ENCODE measurements around the gene STIM1. TPM values are rescaled to one million over a fixed set of nuclear protein-coding genes. Genes with fewer than 3 reads are reported as not detected.
"Not testable (repeated sequence)": the region's sequence is repeated elsewhere in the genome, so short reads cannot be mapped to it uniquely, and the experiment has no call there.

STIM1 gene
- total RNA-seq, 2 experiments from 2014 or later, result 111 to 113 TPM

- Mint-ChIP-seq H3K36me3 (ENCODE audit: low read depth) (peaks cover 47% of the 10 kb centered on the region), H3K4me1 (no peaks in the 10 kb centered on the region), H3K4me3 (no peak overlapping the region), H3K27ac (no peak overlapping the region), H3K27me3 (no peaks in the 10 kb centered on the region), H3K9me3 (peaks cover 9% of the 10 kb centered on the region)
- CTCF ChIA-PET, result no interaction called here
- no peak for DNase-seq
- POLR2A ChIA-PET, result no interaction called here
Observed at GRCh38 chr11:4030197-4030596, 174.7 kb downstream of the STIM1 start.

GRCh38 chr11:4032097-4032496 is 176.6 kb downstream of the STIM1 start:
- POLR2A ChIA-PET, result no interaction called here
- Mint-ChIP-seq H3K27me3 (no peaks in the 10 kb centered on the region), H3K4me1 (peaks cover 7% of the 10 kb centered on the region), H3K4me3 (no peak overlapping the region), H3K27ac (no peak overlapping the region), H3K36me3 (ENCODE audit: low read depth) (peaks cover 43% of the 10 kb centered on the region), H3K9me3 (peaks cover 14% of the 10 kb centered on the region)
- no peak for DNase-seq
- CTCF ChIA-PET, result no interaction called here

GRCh38 chr11:4035985-4036384 is 180.5 kb downstream of the STIM1 start:
- Mint-ChIP-seq H3K4me1 (peaks cover 10% of the 10 kb centered on the region), H3K27me3 (no peaks in the 10 kb centered on the region), H3K9me3 (peaks cover 15% of the 10 kb centered on the region), H3K36me3 (ENCODE audit: low read depth) (peaks cover 40% of the 10 kb centered on the region), H3K4me3 (no peak overlapping the region), H3K27ac (no peak overlapping the region)
- ChIA-PET POLR2A (interaction anchor here (1.0 kb wide), 1 partner anchor 180 kb away, joined by 3 read pairs; the partner anchor contains the start of gene STIM1), CTCF (interaction anchor here (0.6 to 0.7 kb wide), 2 partner anchors 21 to 181 kb away, joined by 3 to 5 read pairs; partner anchors contain the start of gene STIM1)
- DNase-seq, result no peak

- peaks cover 9% of the 10 kb centered on the region for H3K9me3 Mint-ChIP-seq
- no peak overlapping the region for H3K27ac Mint-ChIP-seq
- H3K36me3 Mint-ChIP-seq (ENCODE audit: low read depth), result peaks cover 35% of the 10 kb centered on the region
- no peak for DNase-seq
- H3K27me3 Mint-ChIP-seq, result no peaks in the 10 kb centered on the region
- H3K4me1 Mint-ChIP-seq, result peaks cover 10% of the 10 kb centered on the region
- ChIA-PET POLR2A (interaction anchor here (1.4 kb wide), 1 partner anchor 200 kb away, joined by 5 read pairs; no protein-coding TSS in a partner anchor), CTCF (interaction anchor here (1.2 kb wide), 1 partner anchor 34 kb away, joined by 6 read pairs; no protein-coding TSS in a partner anchor)
- no peak overlapping the region for H3K4me3 Mint-ChIP-seq
Observed at GRCh38 chr11:4039011-4039410, 183.5 kb downstream of the STIM1 start.

GRCh38 chr11:4040461-4040860 is 185.0 kb downstream of the STIM1 start:
- CTCF ChIA-PET, result interaction anchor here (0.9 kb wide), 1 partner anchor 174 kb away, joined by 3 read pairs; no protein-coding TSS in a partner anchor
- H3K9me3 Mint-ChIP-seq, result peaks cover 9% of the 10 kb centered on the region
- peaks cover 26% of the 10 kb centered on the region for H3K36me3 Mint-ChIP-seq (ENCODE audit: low read depth)
- H3K4me1 Mint-ChIP-seq, result peaks cover 13% of the 10 kb centered on the region
- H3K4me3 Mint-ChIP-seq, result no peak overlapping the region
- H3K27me3 Mint-ChIP-seq, result no peaks in the 10 kb centered on the region
- H3K27ac Mint-ChIP-seq, result no peak overlapping the region
- POLR2A ChIA-PET, result no interaction called here
- DNase-seq, result no peak

GRCh38 chr11:4041731-4042391 is 186.4 kb downstream of the STIM1 start:
- no peak for DNase-seq
- POLR2A ChIA-PET, result no interaction called here
- H3K27ac Mint-ChIP-seq, result no peak overlapping the region
- H3K9me3 Mint-ChIP-seq, result peaks cover 2% of the 10 kb centered on the region
- H3K4me3 Mint-ChIP-seq, result no peak overlapping the region
- H3K27me3 Mint-ChIP-seq, result no peaks in the 10 kb centered on the region
- peaks cover 7% of the 10 kb centered on the region for H3K4me1 Mint-ChIP-seq
- CTCF ChIA-PET, result interaction anchor here (0.5 to 1.4 kb wide), 2 partner anchors 10 to 144 kb away, joined by 3 to 4 read pairs; no protein-coding TSS in a partner anchor
- H3K36me3 Mint-ChIP-seq (ENCODE audit: low read depth), result peaks cover 19% of the 10 kb centered on the region

GRCh38 chr11:4044976-4045646 is 189.6 kb downstream of the STIM1 start:
- H3K9me3 Mint-ChIP-seq, result no peaks in the 10 kb centered on the region
- H3K27me3 Mint-ChIP-seq, result no peaks in the 10 kb centered on the region
- no peak for DNase-seq
- peaks cover 21% of the 10 kb centered on the region for H3K36me3 Mint-ChIP-seq (ENCODE audit: low read depth)
- peaks cover 4% of the 10 kb centered on the region for H3K4me1 Mint-ChIP-seq
- no peak overlapping the region for H3K27ac Mint-ChIP-seq
- POLR2A ChIA-PET, result interaction anchor here (1.1 kb wide), 1 partner anchor 13 kb away, joined by 3 read pairs; no protein-coding TSS in a partner anchor
- no peak overlapping the region for H3K4me3 Mint-ChIP-seq
- CTCF ChIA-PET, result interaction anchor here (0.6 to 1.0 kb wide), 3 partner anchors 15 to 190 kb away, joined by 3 read pairs; partner anchors contain the start of gene STIM1

GRCh38 chr11:4048340-4048739 is 192.9 kb downstream of the STIM1 start:
- ChIA-PET POLR2A (no interaction called here), CTCF (interaction anchor here (2.0 kb wide), 1 partner anchor 194 kb away, joined by 11 read pairs; the partner anchor contains the start of gene STIM1)

GRCh38 chr11:4049006-4049405 is 193.5 kb downstream of the STIM1 start:
- ChIA-PET CTCF (interaction anchor here (1.9 to 2.0 kb wide), 2 partner anchors 106 to 194 kb away, joined by 4 to 11 read pairs; partner anchors contain the start of gene STIM1), POLR2A (interaction anchor here (1.1 kb wide), 1 partner anchor 9 kb away, joined by 3 read pairs; no protein-coding TSS in a partner anchor)
- DNase-seq, result no peak
- H3K27ac Mint-ChIP-seq, result no peak overlapping the region
- no peaks in the 10 kb centered on the region for H3K27me3 Mint-ChIP-seq
- peaks cover 42% of the 10 kb centered on the region for H3K36me3 Mint-ChIP-seq (ENCODE audit: low read depth)
- no peak overlapping the region for H3K4me3 Mint-ChIP-seq
- H3K4me1 Mint-ChIP-seq, result peaks cover 4% of the 10 kb centered on the region
- no peaks in the 10 kb centered on the region for H3K9me3 Mint-ChIP-seq

More at GRCh38 chr11:4048340-4048739, 192.9 kb downstream of the STIM1 start:
- H3K27ac Mint-ChIP-seq, result no peak overlapping the region
- peaks cover 42% of the 10 kb centered on the region for H3K36me3 Mint-ChIP-seq (ENCODE audit: low read depth)
- no peaks in the 10 kb centered on the region for H3K9me3 Mint-ChIP-seq
- H3K4me3 Mint-ChIP-seq, result no peak overlapping the region
- H3K4me1 Mint-ChIP-seq, result peaks cover 4% of the 10 kb centered on the region
- DNase-seq, result no peak
- no peaks in the 10 kb centered on the region for H3K27me3 Mint-ChIP-seq

GRCh38 chr11:4050138-4050537 is 194.7 kb downstream of the STIM1 start:
- DNase-seq, result no peak
- H3K27ac Mint-ChIP-seq, result no peak overlapping the region
- CTCF ChIA-PET, result interaction anchor here (1.1 to 1.9 kb wide), 2 partner anchors 22 to 107 kb away, joined by 3 to 4 read pairs; no protein-coding TSS in a partner anchor
- no peaks in the 10 kb centered on the region for H3K9me3 Mint-ChIP-seq
- POLR2A ChIA-PET, result interaction anchor here (1.1 kb wide), 1 partner anchor 8 kb away, joined by 3 read pairs; no protein-coding TSS in a partner anchor
- peaks cover 43% of the 10 kb centered on the region for H3K36me3 Mint-ChIP-seq (ENCODE audit: low read depth)
- no peaks in the 10 kb centered on the region for H3K27me3 Mint-ChIP-seq
- peaks cover 2% of the 10 kb centered on the region for H3K4me1 Mint-ChIP-seq
- no peak overlapping the region for H3K4me3 Mint-ChIP-seq

GRCh38 chr11:4053200-4053599 is 197.7 kb downstream of the STIM1 start:
- H3K9me3 Mint-ChIP-seq, H3K27ac Mint-ChIP-seq, H3K27me3 Mint-ChIP-seq, CTCF ChIA-PET, POLR2A ChIA-PET, H3K4me3 Mint-ChIP-seq, DNase-seq: not testable (repeated sequence)
- Mint-ChIP-seq H3K36me3 (ENCODE audit: low read depth) (peaks cover 60% of the 10 kb centered on the region), H3K4me1 (peaks cover 15% of the 10 kb centered on the region)

GRCh38 chr11:4054643-4055042 is 199.2 kb downstream of the STIM1 start:
- ChIA-PET CTCF (interaction anchor here (2.8 kb wide), 1 partner anchor 18 kb away, joined by 15 read pairs; no protein-coding TSS in a partner anchor), POLR2A (interaction anchor here (0.9 kb wide), 1 partner anchor 18 kb away, joined by 3 read pairs; no protein-coding TSS in a partner anchor)
- Mint-ChIP-seq H3K27ac (no peak overlapping the region), H3K4me3 (no peak overlapping the region), H3K4me1 (peaks cover 16% of the 10 kb centered on the region), H3K27me3 (no peaks in the 10 kb centered on the region), H3K9me3 (no peaks in the 10 kb centered on the region), H3K36me3 (ENCODE audit: low read depth) (peaks cover 65% of the 10 kb centered on the region)
- DNase-seq, result no peak

- ChIA-PET CTCF (interaction anchor here (0.6 to 2.5 kb wide), 3 partner anchors 14 to 211 kb away, joined by 3 to 10 read pairs (median 9); partner anchors contain the start of gene STIM1), POLR2A (interaction anchor here (0.6 to 0.9 kb wide), 3 partner anchors 165 to 218 kb away, joined by 3 read pairs; partner anchors contain the start of gene STIM1)
- DNase-seq, result no peak
- H3K9me3 Mint-ChIP-seq, result no peaks in the 10 kb centered on the region
- H3K27me3 Mint-ChIP-seq, result no peaks in the 10 kb centered on the region
- peaks cover 63% of the 10 kb centered on the region for H3K36me3 Mint-ChIP-seq (ENCODE audit: low read depth)
- no peak overlapping the region for H3K4me3 Mint-ChIP-seq
- H3K4me1 Mint-ChIP-seq, result peaks cover 19% of the 10 kb centered on the region
- no peak overlapping the region for H3K27ac Mint-ChIP-seq
Observed at GRCh38 chr11:4059424-4059823, 204.0 kb downstream of the STIM1 start.

All from activated CD4-positive, alpha-beta memory T cell treated with anti-CD3 and anti-CD28 coated beads, Interleukin-2, amount 10 ng/mL, durations not matched to agents 7 days and 5 days (primary cell).